GM10847 (cell line): Measurements from ENCODE around the gene ATP11A.

ENCODE experiments used
- POLR2A ChIP-seq: IDR thresholded peaks from 2 replicates; pipeline ENCODE4 v1.6.1; 2011; ENCODE audit not compliant: insufficient read length; ENCODE audit errors: extremely low read depth

Gene ATP11A

DNA sequence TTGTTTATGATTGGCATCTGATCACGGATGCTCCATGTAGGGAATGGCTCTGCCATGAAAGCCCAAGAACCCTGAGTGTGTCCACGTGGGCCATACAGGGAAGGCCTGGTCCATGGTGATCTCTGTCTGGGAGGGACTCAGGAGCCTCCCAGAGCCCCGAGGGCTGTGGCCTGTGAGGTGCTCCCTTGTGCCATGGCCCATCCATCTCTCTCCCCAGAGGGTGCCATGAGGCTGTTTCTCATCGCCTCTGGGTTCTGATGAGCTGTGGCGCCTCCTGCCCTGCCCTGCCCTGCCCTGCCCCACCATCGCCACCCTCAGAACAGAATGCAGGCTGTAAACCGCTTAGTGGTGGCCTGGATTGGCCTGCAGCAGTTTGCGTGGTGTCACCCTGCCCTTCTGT lies 83.1 kb downstream of the ATP11A start:
- TF ChIP-seq POLR2A, result no peak

DNA sequence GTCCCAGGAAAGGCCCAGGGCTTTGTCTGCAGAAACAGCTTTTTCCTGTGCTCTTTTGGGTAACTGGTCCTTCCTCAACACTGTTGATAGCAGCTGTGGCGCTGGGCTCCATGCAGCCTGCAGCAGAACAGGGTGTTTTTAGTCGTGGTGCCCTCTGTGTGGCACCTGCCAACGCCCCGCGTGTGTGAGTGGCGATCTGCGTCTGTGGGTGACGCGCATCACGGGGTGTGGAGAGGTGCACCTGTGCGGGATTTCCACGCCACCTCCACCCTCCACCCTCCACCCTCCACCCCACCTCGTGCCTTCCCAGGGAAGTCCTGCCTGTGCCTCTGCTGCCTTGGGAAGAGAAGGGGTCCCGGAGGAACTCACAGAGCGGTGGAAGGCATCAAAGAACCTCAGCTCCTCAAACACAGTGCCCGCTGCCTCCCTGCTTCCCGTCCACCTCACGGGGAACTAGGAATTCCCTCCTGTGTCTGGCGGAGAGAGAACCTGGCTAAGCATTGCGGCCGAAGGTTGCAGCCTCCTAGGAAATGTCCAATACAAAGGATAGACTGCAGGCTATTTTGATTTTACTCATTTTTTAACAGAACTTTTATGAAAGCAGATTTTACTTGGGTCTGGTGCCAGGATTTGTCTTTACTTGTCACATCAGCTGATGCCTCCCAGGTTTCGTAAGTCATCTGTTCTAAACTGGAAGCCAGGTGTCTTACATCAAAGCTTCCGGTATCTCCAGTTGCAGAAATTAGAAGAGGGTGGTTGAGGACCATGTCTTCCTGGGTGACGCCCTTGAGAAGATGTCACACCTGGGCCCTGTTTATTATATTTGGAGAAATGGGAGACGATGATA lies 84.0 kb downstream of the ATP11A start:
- no peak for TF ChIP-seq POLR2A

DNA sequence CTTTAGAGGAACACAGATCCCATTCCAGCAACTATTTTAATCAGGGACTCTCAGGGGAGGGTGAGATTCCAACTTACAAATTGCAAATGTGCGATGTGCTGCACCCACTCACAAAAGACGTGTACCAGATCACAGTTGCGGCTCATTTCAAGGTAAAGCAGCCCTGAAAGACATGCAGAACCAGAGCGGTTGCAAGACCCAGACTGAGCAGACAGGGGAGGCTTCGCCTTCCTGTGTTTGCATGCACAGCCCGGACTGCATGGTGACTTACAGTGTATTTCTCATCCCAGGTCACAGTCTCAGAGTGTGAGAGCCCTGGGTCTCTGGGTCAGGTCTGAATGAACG lies 84.6 kb downstream of the ATP11A start:
- TF ChIP-seq POLR2A, result no peak

- TF ChIP-seq POLR2A, result no peak
These were observed 85.2 kb downstream of the ATP11A start for GRCh38 chr13:112774829-112775565.

GRCh38 chr13:112775791-112776279 lies 86.0 kb downstream of the ATP11A start:
- TF ChIP-seq POLR2A, result no peak

GRCh38 chr13:112776354-112776753 lies 86.5 kb downstream of the ATP11A start:
- no peak for TF ChIP-seq POLR2A

- no peak for TF ChIP-seq POLR2A
These were observed 87.1 kb downstream of the ATP11A start for GRCh38 chr13:112776971-112777370.

GRCh38 chr13:112777637-112778406 lies 88.0 kb downstream of the ATP11A start:
- no peak for TF ChIP-seq POLR2A

DNA sequence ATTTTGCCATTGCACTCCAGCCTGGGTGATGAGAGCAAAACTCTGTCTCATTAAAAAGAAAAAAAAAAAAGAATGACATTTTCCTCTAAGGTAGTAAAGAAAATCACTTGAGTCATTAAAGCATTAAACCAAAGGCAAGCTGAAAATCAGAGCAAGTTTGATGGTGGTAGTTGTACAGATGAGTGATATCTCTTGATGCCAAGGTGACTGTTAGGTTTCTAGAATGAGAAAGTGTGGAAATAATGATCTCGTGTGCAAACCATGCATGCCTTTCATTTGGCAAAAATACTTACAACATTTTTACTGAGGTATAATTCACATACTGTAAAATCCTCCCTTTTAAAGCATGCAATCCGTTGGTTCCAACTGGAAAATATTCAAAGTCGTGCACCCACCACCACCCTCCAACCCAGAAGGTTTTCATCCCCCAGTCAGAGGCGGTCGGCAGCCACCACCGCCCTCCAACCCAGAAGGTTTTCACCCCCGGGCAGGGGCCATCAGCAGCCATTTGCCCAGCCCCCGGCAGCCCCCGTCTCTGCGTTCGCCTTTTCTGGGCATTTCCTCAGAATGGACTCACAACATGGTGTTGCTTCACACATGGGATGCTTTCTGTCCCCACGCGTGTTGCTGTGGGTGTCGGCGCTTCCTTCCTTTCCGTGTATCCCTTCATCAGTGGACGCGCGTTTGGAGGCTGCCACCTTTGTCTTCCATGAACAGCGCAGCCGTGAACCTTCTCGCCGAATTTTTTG lies 90.2 kb downstream of the ATP11A start:
- no peak for TF ChIP-seq POLR2A

DNA sequence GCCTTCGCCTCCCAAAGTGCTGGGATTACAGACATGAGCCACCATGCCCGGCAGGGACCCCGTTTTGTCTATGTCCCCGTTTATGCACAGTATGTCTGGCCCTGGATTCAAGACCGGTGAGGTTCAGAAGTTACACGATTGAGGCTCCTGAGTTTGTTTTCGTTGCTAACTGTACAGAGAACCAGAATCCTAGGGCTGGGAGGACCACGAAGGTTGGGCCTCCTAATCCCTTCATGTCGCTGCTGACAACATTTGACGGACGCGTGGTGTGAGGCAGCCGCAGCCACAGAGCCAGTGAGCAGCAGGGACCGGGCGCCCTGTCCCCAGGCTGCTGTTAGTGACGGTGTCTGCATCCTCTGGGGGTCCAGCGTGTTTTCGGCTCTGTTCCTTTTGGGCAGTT lies 91.4 kb downstream of the ATP11A start:
- TF ChIP-seq POLR2A, result no peak

GRCh38 chr13:112781881-112782361 lies 92.1 kb downstream of the ATP11A start:
- TF ChIP-seq POLR2A, result no peak

- no peak for TF ChIP-seq POLR2A
These were observed 92.7 kb downstream of the ATP11A start for GRCh38 chr13:112782429-112783010.

DNA sequence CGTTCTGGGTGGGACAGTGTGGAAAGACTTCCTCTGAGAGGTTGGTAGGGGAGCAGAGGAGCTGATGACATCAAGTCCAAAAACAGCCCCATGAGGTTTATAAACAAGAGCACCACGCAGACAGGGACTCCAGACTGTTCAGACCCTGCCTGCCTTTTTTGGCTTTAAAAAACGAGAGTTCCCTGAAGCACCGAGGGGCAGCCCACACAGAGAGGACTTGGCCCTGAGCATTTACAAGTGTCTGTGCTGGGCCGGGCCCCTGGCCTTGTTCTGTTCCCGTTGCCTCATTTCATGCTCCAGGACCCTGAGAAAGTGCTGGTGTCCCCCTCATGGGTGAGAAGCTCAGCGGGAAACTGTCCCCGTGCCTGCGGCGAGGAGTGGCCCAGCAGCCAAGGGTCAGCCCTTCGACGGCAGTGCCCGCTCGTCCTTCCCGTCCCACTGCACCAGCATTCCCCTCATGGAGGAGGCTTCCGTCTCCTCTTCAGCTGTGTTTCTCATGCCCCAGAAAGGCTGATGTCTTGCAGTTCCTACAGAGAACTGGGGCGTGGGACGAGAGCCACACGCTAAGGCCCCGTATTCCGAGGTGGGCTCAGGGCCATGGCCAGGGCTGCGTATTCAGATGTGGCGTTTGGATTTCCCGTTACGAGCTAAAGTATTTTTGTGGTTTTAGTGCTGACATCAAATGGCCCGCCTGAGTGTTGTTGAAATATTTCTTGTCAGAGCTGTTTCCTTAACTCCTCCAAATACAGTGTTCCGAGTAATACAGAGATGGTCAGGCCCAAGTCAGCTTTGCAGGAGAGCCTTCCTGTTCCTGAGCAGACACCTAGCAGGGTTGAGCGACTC lies 93.5 kb downstream of the ATP11A start:
- no peak for TF ChIP-seq POLR2A

GRCh38 chr13:112783978-112784371 lies 94.1 kb downstream of the ATP11A start:
- TF ChIP-seq POLR2A, result no peak
